Breast epithelium (tissue), 4 donors: ENCODE measurements around the gene PPP1R7. TPM values are rescaled to one million over a fixed set of nuclear protein-coding genes. Genes with fewer than 3 reads are reported as not detected.

Source experiments
- DNase-seq, 2 donors: peaks; one replicate each; pipeline ENCODE4 v3.0.0-alpha.2; 2019; ENCODE audit warnings: low spot score in 2 of 2
- H3K27ac ChIP-seq, 2 donors: fragments of 200-600 bp; sonication (generic) in 1 of 2; one replicate each; pipeline ENCODE4 v1.5.1; 2016 to 2019; ENCODE audit warnings: mild to moderate bottlenecking in 1 of 2
- H3K27me3 ChIP-seq, 2 donors: fragments of 200-600 bp; sonication (generic) in 1 of 2; one replicate each; pipeline versions ENCODE4 v1.5.1 to v1.6.0; 2017 to 2019; ENCODE audit warnings: control low read depth in 1 of 2, mild to moderate bottlenecking in 1 of 2
- H3K36me3 ChIP-seq: fragments of 200-600 bp; one replicate; pipeline ENCODE4 v1.5.1; 2019
- H3K4me1 ChIP-seq, 2 donors: fragments of 200-600 bp; sonication (generic); one replicate each; pipeline ENCODE4 v1.5.1; 2016 to 2019; ENCODE audit warnings: control low read depth in 1 of 2
- H3K4me3 ChIP-seq, 3 donors: fragments of 200-600 bp; sonication (generic); 1 replicate in 2 of 3; 2 replicates in 1 of 3; pipeline ENCODE4 v1.5.1; 2016 to 2019; ENCODE audit warnings: mild to moderate bottlenecking in 3 of 3, moderate library complexity in 2 of 3
- H3K9me3 ChIP-seq, 2 donors: fragments of 200-600 bp; sonication (generic) in 1 of 2; one replicate each; pipeline ENCODE4 v1.5.1; 2016 to 2019; ENCODE audit warnings: control low read depth in 1 of 2
- POLR2A ChIP-seq: fragments of 450-650 bp; IDR thresholded peaks from one replicate; pipeline ENCODE4 v1.6.1; 2016; ENCODE audit warnings: antibody characterized with exemption, mild to moderate bottlenecking, moderate library complexity
- POLR2AphosphoS5 ChIP-seq, 3 donors: sonication (generic); formaldehyde crosslinking; IDR thresholded peaks; one replicate each; pipeline ENCODE4 v1.6.1; 2017; ENCODE audit warnings: antibody characterized with exemption in 3 of 3
- intact Hi-C: fragments of 100-400 bp; cut with DNase I; formaldehyde crosslinking; loops from one replicate; pipeline ENCODE4 v1.15.1; 2023; ENCODE audit warnings: low total_unique reads
- total RNA-seq, 3 donors: library from RNA; depleted of rRNA; stranded (reverse); fragments of >200 nt; gene quantifications; one replicate each; pipeline ENCODE4 v1.1.0, GENCODE V29; 2016
- TF ChIP-seq, protein P1 (sequence below), 3 donors: fragments of 450-650 bp; IDR thresholded peaks; one replicate each; pipeline ENCODE4 v1.5.1; 2016 to 2017; ENCODE audit warnings: antibody characterized with exemption in 3 of 3, mild to moderate bottlenecking in 3 of 3, moderate library complexity in 3 of 3

Gene PPP1R7
- total RNA-seq, 3 donors from 2014 or later, result 39.4 to 50.9 (median 43.6) TPM

DNA sequence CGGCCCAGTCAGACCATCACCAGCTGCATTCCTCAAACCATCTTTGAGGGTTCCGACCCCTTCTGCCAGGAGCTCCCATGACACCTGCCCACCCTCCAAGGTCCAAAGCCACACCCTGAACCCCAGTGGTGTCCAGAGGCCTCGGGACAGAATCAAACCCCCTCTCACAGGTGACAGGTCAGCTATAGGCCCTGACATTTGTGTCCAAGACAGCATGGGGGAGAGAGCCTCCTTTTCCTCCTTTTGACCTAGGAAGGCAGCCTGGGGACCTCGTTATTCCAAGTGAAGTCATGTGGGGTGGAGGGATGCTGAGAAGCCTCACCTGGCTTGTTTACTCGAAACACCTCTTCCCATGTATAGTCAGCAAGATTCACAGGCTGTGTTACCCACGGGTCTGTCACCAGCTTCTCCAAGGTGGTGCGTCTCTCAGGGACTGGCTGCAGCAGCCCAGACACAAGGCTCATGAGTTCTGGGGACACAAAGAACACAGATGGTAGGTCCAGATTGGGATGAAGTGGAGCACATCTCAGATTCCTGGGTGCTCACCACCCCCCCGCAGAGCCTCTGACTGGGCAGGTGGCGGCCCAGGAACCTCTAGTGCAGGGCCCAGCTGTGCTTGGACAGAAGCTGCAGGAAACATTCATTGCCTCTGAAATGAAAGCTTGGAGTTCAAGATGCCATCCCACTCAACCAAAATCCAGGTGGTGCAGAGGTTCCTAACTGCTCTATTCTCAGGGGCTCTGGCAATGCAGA is 43.1 kb upstream of the PPP1R7 start:
- TF ChIP-seq, protein P1, sequence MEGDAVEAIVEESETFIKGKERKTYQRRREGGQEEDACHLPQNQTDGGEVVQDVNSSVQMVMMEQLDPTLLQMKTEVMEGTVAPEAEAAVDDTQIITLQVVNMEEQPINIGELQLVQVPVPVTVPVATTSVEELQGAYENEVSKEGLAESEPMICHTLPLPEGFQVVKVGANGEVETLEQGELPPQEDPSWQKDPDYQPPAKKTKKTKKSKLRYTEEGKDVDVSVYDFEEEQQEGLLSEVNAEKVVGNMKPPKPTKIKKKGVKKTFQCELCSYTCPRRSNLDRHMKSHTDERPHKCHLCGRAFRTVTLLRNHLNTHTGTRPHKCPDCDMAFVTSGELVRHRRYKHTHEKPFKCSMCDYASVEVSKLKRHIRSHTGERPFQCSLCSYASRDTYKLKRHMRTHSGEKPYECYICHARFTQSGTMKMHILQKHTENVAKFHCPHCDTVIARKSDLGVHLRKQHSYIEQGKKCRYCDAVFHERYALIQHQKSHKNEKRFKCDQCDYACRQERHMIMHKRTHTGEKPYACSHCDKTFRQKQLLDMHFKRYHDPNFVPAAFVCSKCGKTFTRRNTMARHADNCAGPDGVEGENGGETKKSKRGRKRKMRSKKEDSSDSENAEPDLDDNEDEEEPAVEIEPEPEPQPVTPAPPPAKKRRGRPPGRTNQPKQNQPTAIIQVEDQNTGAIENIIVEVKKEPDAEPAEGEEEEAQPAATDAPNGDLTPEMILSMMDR (IDR thresholded peaks at IDR 0.05), result no peak
- no peak for TF ChIP-seq POLR2AphosphoS5 (IDR thresholded peaks at IDR 0.05)
- no peak for TF ChIP-seq POLR2A
- no peak overlapping the region for H3K27ac ChIP-seq
- intact Hi-C loops, result no loop called here
- no peaks in the 10 kb centered on the region for H3K27me3 ChIP-seq
- no peak for DNase-seq
- H3K36me3 ChIP-seq, result no peaks in the 10 kb centered on the region
- no peaks in the 10 kb centered on the region for H3K9me3 ChIP-seq
- H3K4me3 ChIP-seq, result no peak overlapping the region
- no peaks in the 10 kb centered on the region for H3K4me1 ChIP-seq

DNA sequence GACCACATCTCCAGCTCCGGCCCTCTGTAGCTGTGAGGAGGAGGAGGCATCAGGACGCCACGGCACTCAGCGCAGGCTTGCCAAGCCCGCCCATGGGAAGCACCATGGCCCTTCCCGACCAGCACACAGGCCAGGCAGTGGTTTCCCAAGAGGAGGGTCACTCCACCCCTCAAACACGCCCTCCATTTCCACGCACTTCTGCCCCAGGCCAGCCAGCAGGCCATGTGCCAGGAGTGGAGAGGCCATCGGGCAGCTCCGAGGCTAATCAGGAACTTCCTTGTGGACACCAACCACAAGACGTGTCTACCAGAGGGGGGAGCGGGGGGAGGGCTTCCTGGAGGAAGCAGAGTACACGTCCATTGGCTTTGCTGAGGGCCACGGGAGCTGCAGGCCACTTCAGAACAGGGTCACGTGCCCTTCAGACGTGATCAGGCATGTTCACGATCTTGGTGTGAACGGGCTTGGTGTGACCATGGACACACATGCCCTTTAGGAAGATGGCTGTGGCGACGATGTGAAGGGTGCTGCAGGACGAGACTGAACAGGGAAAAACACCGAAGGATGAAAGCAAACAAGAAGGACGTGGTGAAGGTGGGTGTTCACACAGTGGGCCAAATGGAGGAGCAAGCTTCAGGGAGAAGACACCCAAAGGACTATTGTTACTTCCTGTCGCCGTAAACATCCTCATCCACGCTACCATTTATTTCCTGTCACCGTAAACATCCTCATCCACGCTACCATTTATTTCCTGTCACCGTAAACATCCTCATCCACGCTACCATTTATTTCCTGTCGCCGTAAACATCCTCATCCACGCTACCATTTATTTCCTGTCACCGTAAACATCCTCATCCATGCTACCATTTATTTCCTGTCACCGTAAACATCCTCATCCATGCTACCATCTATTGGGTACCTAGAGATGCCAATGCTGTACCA is 41.7 kb upstream of the PPP1R7 start:
- H3K27me3 ChIP-seq, result no peaks in the 10 kb centered on the region
- H3K4me1 ChIP-seq, result no peaks in the 10 kb centered on the region
- no peak overlapping the region for H3K27ac ChIP-seq
- TF ChIP-seq POLR2AphosphoS5 (IDR thresholded peaks at IDR 0.05) (no peak), POLR2A (no peak)
- TF ChIP-seq, protein P1 (IDR thresholded peaks at IDR 0.05), result no peak
- DNase-seq, result no peak
- no peak overlapping the region for H3K4me3 ChIP-seq
- H3K36me3 ChIP-seq, result no peaks in the 10 kb centered on the region
- intact Hi-C loops, result no loop called here
- no peaks in the 10 kb centered on the region for H3K9me3 ChIP-seq

DNA sequence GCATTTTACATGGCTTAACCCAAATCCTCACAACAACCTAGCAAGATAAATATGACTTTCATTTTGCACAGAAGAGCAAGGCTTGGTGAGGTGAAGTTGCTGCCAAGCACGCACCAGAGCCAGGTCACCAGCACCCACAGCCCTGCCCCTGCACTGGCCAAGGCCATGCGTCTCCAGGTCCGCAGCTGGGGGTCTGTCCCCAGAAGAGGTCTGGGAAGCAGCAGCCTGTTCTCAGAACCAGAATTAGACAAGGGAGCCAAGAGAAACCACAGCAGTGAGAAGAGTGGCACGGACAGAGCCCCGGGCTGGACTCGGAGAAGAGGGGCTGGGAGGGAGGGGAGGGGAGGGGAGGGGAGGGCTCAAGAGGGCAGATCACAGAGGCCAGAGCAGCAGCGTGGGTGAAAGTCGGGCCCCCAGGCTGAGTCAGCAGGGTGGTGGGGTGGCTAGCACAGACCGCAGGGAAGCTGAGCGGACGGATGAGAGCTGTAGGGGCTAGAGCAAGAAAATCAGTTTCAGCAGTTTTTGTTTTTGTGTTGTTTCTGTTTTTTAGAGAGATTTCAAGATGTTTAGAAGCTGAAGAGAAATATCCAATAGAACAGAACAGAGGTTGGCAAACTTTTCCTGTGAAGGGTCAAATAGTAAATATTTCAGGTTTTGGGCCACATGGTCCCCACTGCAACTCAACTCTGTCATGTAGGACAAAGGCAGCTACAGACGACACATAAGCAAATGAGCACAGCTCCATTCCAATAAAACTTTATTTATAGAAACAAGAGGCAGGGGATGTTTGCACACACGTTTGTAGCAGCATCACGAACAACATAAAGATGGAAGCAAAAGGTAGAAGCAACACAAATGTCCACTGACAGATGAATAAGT is 40.8 kb upstream of the PPP1R7 start:
- H3K27ac ChIP-seq, result no peak overlapping the region
- no peaks in the 10 kb centered on the region for H3K9me3 ChIP-seq
- no peaks in the 10 kb centered on the region for H3K27me3 ChIP-seq
- H3K4me3 ChIP-seq, result no peak overlapping the region
- intact Hi-C loops, result no loop called here
- no peak for DNase-seq
- H3K4me1 ChIP-seq, result no peaks in the 10 kb centered on the region
- TF ChIP-seq POLR2AphosphoS5 (IDR thresholded peaks at IDR 0.05) (no peak), POLR2A (no peak)
- TF ChIP-seq, protein P1 (IDR thresholded peaks at IDR 0.05), result no peak
- H3K36me3 ChIP-seq, result no peaks in the 10 kb centered on the region

DNA sequence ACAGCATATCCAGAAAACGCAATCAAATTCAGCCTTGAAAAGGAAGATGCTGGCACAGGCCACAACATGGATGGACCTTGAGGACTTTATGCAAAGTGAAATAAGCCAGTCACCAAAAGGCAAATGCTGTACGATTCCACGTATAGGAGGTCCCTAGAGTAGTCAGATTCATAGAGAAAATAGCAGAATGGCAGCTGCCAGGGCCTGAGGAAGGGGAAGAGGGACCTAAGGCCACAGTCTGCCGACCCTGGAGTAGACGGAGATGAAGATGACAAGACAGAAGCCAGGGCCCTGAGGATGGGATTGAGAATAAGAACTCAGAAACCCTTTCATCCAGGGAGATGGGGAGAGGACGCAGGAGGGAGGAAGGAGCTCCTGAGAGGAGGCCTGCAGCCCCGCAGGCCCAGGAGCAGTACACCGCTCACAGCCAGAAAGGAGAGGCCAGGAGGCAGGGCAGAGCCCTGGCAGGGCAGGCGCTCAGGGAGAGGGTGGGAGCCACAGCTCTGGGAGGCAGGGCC is 40.1 kb upstream of the PPP1R7 start:
- no peaks in the 10 kb centered on the region for H3K27me3 ChIP-seq
- H3K9me3 ChIP-seq, result no peaks in the 10 kb centered on the region
- TF ChIP-seq POLR2A (no peak), POLR2AphosphoS5 (IDR thresholded peaks at IDR 0.05) (no peak)
- TF ChIP-seq, protein P1 (IDR thresholded peaks at IDR 0.05), result no peak
- no peaks in the 10 kb centered on the region for H3K4me1 ChIP-seq
- H3K27ac ChIP-seq, result no peak overlapping the region
- H3K4me3 ChIP-seq, result no peak overlapping the region
- H3K36me3 ChIP-seq, result no peaks in the 10 kb centered on the region
- DNase-seq, result no peak
- intact Hi-C loops, result no loop called here
